ENCODE results near the gene LRRC59.
"Not testable (repeated sequence)": the region's sequence is repeated elsewhere in the genome, so short reads cannot be mapped to it uniquely, and the experiment has no call there.

The LRRC59 gene

GRCh38 chr17:50428831-50429424, 31.6 kb upstream of the LRRC59 start:
- DNase-seq (ENCODE audit: insufficient read length, low spot score) (no peak), FAIRE-seq (no peak)
- TF ChIP-seq POLR2A (IDR thresholded peaks at IDR 0.05; ENCODE audit: low read depth, low read length): no peak

- FAIRE-seq; DNase-seq (ENCODE audit: insufficient read length, low spot score): not testable (repeated sequence)
These were observed 30.8 kb upstream of the LRRC59 start for GRCh38 chr17:50428126-50428525.

GRCh38 chr17:50426814-50427787, 29.8 kb upstream of the LRRC59 start:
- no peak for FAIRE-seq
- DNase-seq (ENCODE audit: insufficient read length, low spot score): peak; percentile 84
- no peak for TF ChIP-seq POLR2A (IDR thresholded peaks at IDR 0.05; ENCODE audit: low read depth, low read length)

- FAIRE-seq (no peak), DNase-seq (ENCODE audit: insufficient read length, low spot score) (peak; percentile 25)
- no peak for TF ChIP-seq POLR2A (IDR thresholded peaks at IDR 0.05; ENCODE audit: low read depth, low read length)
These were observed 29.1 kb upstream of the LRRC59 start for GRCh38 chr17:50426472-50426782.

- no peak for FAIRE-seq
These were observed 28.6 kb upstream of the LRRC59 start, which contains the start of gene ACSF2 for GRCh38 chr17:50425682-50426471. Gene ACSF2, plus strand, starts transcription at chr17:50426218. Its CDS starts 44 bp downstream, at chr17:50426262.

GRCh38 chr17:50424996-50425681, 27.8 kb upstream of the LRRC59 start:
- DNase-seq (ENCODE audit: insufficient read length, low spot score) (no peak), FAIRE-seq (no peak)
- no peak for TF ChIP-seq POLR2A (IDR thresholded peaks at IDR 0.05; ENCODE audit: low read depth, low read length)

More at GRCh38 chr17:50425682-50426471, 28.6 kb upstream of the LRRC59 start, which contains the start of gene ACSF2:
- peak; percentile 89 for DNase-seq (ENCODE audit: insufficient read length, low spot score)
- TF ChIP-seq POLR2A (IDR thresholded peaks at IDR 0.05; ENCODE audit: low read depth, low read length): peak; percentile 51

- no peak for TF ChIP-seq POLR2A (IDR thresholded peaks at IDR 0.05; ENCODE audit: low read depth, low read length)
- DNase-seq (ENCODE audit: insufficient read length, low spot score) (no peak), FAIRE-seq (no peak)
These were observed 27.1 kb upstream of the LRRC59 start for GRCh38 chr17:50424246-50424995.

- peak; percentile 87 for FAIRE-seq
These were observed 26.3 kb upstream of the LRRC59 start for GRCh38 chr17:50423553-50424159.

GRCh38 chr17:50422738-50423137, 25.4 kb upstream of the LRRC59 start:
- DNase-seq (ENCODE audit: insufficient read length, low spot score) (no peak), FAIRE-seq (no peak)
- no peak for TF ChIP-seq POLR2A (IDR thresholded peaks at IDR 0.05; ENCODE audit: low read depth, low read length)

More at GRCh38 chr17:50423553-50424159, 26.3 kb upstream of the LRRC59 start:
- TF ChIP-seq POLR2A (IDR thresholded peaks at IDR 0.05; ENCODE audit: low read depth, low read length): no peak
- DNase-seq (ENCODE audit: insufficient read length, low spot score): peak; percentile 93

- TF ChIP-seq POLR2A (IDR thresholded peaks at IDR 0.05; ENCODE audit: low read depth, low read length): no peak
- DNase-seq (ENCODE audit: insufficient read length, low spot score) (no peak), FAIRE-seq (no peak)
These were observed 24.2 kb upstream of the LRRC59 start for GRCh38 chr17:50421308-50422051.

GRCh38 chr17:50420419-50421112, 23.2 kb upstream of the LRRC59 start:
- no peak for TF ChIP-seq POLR2A (IDR thresholded peaks at IDR 0.05; ENCODE audit: low read depth, low read length)
- FAIRE-seq: no peak
- no peak for DNase-seq (ENCODE audit: insufficient read length, low spot score)

- FAIRE-seq: not testable (repeated sequence)
These were observed 22.3 kb upstream of the LRRC59 start for GRCh38 chr17:50419577-50419976.

More at GRCh38 chr17:50419577-50419976, 22.3 kb upstream of the LRRC59 start:
- DNase-seq (ENCODE audit: insufficient read length, low spot score): not testable (repeated sequence)
